Skin of body (tissue), 2 donors: ENCODE data around the gene FDX1. TPM values are rescaled to one million over a fixed set of nuclear protein-coding genes. Genes with fewer than 3 reads are reported as not detected.

Experiments used
- DNase-seq: peaks from one replicate; lab custom pipeline; 2025; lab: John Stamatoyannopoulos, UW
- total RNA-seq: library from RNA; depleted of rRNA; stranded (reverse); fragments of >200 nt; gene quantifications from one replicate; pipeline ENCODE4 v1.2.3, GENCODE V29; 2014

FDX1 gene
- total RNA-seq, 1 donor from 2014 or later: 7.3 TPM

- DNase-seq: no peak
Observed at GRCh38 chr11:110431051-110431672, 1.4 kb downstream of the FDX1 start.

GRCh38 chr11:110431674-110432073, 1.9 kb downstream of the FDX1 start:
- no peak for DNase-seq

GRCh38 chr11:110432713-110433392, 3.1 kb downstream of the FDX1 start:
- no peak for DNase-seq

- peak; percentile 15 for DNase-seq
Observed at GRCh38 chr11:110433393-110434333, 3.9 kb downstream of the FDX1 start.

- no peak for DNase-seq
Observed at GRCh38 chr11:110434952-110435779, 5.4 kb downstream of the FDX1 start.

GRCh38 chr11:110435780-110436717, 6.3 kb downstream of the FDX1 start:
- DNase-seq: no peak

DNA sequence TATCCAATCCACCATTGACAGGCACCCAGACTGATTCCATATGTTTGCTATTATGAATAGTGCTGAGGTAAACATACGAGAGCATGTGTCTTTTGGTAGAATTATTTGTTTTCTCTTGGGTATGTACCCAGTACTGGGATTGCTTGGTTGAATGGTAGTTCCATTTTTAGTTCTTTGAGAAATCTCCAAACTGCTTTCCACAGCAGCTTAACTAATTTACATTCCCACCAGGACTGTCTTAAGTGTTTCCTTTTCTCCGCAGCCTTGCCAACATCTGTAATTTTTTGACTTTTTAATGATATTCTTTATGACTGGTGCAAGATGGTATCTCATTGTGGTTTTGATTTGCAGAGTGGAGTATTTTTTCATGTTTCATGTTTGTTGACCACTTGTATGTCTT, 8.3 kb downstream of the FDX1 start:
- no peak for DNase-seq

- DNase-seq: no peak
Observed at GRCh38 chr11:110445437-110445836, 15.7 kb downstream of the FDX1 start.

DNA sequence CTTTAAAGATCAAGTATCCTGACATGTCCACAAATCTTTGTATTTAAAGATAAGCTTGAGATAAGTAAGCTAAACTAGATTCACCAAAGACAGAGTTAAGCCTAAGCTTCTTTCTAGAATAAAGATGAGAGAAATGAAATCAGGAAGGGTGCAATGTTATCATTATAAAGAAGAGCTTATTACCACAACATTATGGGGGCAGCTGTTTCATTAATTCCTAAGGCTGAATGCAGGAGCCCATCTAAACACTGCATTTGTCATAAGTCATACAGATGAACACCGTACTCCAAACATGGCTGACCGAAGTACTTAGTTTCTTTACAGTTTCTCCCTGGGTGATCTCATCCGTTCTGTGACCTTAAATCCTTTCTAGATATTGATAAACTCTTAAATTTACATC, 16.3 kb downstream of the FDX1 start:
- no peak for DNase-seq

GRCh38 chr11:110446594-110446993, 16.8 kb downstream of the FDX1 start:
- DNase-seq: no peak

DNA sequence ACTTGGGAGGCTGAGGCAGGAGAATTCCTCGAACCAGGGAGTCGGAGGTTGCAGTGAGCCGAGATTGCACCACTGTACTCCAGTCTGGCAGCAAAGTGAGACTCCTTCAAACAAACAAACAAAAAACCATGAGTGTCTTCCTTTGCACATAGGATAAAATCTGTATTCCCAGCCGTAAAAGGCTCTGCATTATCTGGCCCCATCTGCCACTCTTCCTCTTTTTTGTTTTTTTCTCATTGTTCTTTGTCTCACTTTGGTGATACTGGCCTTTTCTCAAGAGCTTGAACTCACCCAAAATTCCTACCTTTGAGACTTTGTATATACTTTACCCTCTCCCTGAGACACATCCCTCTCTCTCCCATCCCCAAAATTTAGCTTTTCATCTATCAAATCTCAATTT, 17.6 kb downstream of the FDX1 start:
- no peak for DNase-seq

GRCh38 chr11:110447897-110448745, 18.4 kb downstream of the FDX1 start:
- DNase-seq: no peak

DNA sequence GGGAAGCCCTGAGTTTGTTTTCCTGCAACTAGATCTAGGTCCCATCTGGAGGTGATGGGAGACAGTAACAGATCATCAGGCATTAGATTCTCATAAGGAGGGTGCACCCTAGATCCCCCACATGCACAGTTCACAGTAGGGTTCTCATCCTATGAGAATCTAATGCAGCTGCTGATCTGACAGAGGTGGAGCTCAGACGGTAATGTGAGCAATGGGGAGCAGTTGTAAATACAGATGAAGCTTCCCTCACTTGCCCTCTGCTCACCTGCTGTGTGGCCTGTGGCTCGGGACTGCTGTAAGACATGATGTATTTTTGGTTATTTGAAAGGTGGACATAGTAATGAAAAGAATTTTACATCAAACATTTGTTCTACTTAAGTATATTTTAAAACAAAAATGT, 20.5 kb downstream of the FDX1 start:
- DNase-seq: no peak

DNA sequence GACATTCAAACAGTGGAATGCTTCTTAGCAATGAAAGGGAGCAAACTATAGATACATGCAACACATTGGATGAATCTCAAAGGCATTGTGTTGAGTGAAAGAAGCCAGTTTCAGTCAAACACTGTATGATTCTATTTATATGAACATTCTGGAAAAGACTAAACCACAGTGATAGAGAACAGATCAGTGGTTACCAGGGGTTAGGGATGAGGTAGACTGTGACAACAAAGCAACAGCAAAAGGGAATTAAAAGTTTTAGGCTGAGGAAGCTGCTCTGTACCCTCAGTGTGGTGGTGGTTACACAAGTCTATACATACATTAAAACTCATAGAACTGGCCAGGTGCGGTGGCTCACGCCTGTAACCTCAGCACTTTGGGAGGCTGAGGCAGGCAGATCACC, 23.0 kb downstream of the FDX1 start:
- no peak for DNase-seq

DNA sequence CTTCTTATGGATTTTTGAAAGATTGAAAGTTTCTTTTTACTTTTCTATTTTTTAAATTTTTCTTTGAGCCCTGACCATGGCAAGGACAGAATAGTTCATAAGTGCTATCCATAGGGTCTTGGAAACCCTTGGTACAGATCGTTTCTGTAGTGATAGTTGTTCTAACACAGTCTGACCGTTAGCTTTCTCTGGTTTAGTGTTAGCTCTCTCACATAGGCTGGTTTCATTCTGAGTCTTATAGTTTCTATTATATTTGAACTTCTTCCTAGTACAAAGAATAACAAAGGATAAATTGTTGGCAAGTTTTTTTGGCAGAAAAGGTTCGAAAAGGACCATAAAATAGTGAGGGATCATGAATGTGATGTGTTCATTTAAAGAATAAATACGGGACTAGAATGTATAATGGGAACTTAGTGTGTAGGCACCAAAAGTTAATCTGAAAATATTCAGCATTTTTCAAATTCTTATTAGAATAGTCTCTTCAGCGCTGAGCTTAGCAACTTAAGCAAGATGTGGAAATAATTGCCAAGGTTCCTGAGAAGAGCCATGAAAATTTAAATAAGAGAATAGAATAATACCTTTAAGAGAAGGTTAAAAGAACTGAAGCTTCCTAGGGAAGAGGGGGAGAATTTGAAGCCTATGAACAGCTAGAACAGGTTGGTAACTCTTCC, 24.1 kb downstream of the FDX1 start:
- no peak for DNase-seq

DNA sequence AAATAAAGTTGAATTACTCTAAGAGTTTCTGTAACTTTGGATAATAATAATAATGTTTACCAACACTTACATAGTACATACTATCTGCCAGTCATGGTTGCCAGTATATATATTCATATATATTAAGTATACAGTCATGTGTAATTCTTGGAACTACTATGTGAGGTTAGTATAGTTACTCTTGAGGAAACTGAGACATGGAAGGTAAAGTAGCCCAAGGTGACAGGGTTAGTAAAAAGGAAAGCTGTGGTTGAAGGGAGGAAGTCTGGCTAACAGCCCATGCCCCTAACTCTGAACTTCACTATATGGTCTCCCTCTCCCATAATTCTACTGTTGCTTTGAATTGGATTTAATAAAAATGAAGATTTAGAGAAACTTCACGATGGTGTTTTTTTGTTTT, 24.9 kb downstream of the FDX1 start:
- DNase-seq: no peak

GRCh38 chr11:110455718-110456117, 26.0 kb downstream of the FDX1 start:
- DNase-seq: no peak

DNA sequence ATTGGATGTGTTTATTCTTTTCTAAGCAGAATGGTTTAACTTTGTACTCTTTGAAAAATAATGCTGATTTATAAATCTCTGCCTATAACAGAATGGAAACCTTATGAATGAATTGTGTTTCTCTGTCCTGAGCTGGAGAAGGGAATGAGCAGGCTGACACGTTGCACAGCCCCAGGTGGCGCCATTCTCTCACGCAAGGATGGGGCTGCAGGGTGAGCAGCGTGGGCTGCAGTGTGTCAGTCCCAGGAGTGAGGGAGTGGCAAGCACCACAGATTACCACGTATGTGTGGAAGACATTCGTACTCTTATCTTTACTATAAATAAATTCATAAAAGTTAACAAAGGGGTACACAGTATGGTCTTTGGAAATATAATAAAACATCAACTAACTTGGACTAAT, 33.4 kb downstream of the FDX1 start:
- DNase-seq: peak; percentile 39

GRCh38 chr11:110465231-110465630, 35.5 kb downstream of the FDX1 start:
- DNase-seq: no peak
